Measurements from ENCODE around the gene SINHCAF.

Gene SINHCAF

DNA sequence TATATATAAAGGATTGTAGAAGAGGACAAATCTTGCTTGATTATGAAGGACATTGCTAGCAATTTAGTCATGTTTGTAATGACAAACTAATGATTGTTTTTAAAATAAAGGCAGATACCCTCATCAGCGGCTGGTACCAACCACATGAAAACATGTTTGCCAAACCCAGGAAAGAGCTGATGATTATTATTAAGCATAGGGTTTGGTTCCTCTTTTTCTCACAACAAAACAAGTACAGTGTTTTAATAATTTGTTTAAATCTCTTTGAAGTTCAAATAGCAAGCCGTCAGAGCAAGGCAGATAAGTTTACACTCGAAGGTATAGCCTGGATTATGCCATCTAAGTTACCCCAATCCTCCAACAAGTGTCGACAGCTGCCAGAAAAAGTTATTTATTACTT is 5.3 kb upstream of the SINHCAF start:
- DNase-seq: no peak

DNA sequence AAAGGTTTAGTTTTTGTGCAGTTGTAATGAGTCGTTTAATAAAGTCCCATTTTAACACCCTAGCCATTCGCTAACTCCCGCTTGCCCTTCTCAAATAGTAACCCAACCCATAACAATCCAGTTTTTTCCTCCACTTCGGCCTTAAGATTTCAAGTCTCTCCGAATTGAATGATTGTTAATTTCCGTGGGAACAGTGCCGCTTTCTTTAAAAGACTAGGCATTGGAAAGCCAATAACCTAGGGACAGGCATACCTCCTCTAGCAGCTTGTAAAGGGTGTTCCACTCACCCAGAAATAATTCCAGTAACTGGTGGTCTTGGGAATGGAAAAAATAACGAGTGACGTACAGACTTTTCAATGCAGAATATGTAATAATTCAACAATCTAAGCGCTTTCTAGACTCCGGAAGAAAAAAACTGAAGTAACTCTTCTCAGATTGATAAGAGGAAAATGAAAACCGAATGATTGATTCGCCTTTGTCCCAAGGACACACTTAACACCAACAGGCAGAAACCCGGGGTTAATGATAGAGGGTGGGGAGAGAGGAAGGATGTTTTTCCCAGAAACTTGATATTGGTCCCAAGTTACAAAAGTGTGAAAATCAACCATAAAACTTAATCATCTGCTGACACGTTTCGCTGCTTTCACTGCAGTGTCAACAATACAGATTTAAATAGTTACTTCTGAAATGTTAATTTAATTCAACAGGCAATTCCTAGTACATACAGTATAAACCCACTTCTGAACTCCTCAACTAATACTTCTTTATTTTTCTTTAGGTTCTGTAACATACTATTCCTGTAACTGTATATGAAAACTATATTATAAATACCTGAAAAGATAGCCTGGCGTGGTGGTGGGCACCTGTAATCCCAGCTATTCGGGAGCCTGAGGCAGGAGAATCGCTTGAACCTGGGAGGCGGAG is 1.0 kb upstream of the SINHCAF start:
- DNase-seq: no peak

DNA sequence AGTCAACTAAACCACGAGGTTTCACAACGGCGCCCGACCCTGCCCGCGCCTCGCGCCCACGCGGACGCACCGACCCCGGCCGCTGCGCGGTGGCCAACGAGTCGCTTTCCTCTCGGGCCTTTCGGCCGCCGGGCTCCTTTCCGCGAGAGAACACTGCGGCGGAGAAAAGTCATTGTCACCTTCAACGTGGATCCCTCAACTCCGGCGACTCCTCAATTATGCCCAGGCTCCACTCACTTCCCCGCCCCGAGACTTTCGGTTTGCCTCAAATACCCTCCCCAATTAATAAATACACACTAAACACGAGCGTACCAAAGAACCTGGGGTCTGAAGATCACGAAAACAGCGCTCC is 450 bp downstream of the SINHCAF start:
- no peak for DNase-seq

DNA sequence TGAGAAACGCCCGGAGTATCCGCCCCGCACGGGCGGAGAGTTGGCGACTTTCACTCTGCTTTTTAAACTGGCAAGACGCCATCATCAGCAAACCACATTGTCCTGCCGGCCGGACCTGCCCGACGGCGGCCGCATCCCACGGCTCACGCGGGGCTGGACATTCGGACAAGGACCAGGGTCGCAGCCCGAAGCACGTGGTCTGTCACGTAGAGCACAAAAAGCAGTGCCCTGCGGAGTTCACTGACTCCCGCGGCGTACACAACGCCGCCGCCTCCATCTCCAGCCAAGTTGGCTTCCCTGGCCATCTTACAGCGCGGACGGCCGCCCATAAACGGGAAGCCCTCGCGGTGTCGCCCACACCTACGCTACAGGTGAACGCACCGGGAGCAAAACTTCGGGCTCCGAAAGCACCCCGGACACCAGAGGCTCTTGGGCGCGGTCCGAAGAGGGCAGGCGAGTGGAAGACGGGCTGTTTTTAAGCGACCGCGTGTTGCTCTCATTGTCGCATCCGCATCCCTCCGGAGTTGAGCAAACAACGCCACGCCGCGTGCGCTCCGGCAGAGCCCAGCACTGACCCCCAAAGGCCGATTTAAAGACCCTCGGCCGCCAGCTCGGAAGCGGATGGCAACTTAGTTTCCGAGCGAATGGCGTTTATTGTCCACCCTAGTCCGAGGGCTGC is 966 bp downstream of the SINHCAF start:
- DNase-seq: peak; percentile 31

DNA sequence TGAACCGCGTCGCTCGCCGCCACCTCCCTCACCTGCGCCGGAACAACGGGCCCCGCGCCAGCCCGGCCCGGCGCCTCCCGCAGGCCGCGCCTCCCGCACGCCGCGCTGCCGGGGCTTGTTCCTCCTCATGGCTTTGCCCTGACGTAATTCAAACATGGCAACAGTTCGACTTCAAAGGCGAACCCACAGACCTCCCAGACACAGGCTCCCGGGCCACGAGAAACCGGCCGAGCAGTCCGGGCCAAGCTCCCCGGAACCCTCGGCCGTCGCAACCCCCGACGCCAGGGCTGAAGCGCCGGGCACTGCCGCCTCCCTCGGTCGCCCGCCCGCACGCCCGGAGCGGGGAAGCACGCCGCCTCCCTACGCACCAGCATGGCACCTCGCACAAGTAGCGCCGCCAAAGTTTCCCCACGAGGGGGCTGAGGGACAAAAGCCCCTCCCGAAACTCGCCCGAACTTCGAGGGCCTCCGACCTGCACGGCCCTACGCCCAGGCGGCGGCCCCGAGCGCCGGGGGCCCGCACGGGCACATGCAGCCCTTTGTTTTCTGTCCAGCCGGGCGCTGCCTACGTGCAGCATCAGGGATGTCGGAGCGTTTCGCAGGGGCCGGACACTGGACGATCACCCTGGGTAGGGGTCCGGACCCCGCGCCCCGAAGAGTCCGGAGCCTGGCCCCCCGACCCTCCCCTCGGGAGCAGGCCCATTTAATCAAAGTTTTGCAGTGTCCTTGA is 1.7 kb downstream of the SINHCAF start:
- DNase-seq: no peak

DNA sequence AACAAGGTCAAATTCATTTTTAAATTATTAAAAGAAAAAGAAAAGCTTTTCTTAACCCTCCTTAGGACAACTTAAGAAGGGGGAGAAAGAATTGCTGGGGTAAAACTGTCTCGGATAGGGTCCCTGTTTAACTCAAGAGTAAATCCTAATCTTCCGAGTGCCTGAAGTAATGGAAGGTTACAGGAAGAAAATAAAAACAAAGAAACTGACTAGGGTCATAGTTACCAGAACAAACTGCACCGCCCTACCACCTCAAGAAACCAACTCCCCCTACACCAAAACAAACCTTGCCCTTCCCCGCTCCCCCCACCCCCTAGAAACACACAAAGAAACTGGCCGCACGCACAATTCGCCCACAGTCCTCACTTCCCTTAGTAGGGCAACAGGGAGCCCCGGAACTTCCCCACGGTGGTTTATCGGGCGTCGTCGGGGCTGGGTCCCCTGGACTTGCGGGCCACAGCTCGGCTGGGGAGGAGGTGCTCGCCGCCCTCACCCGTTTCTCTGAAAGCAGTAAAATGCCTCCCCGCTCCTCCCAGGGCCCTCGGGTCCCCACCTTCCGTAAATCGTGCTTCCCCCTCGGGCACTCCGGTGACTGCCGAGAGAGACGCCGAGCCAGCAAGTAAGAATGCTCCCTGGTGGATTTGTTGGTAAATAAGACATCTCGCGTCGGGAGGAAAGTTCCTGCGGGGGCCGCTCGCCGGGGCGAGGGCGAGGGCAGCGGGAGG is 2.4 kb downstream of the SINHCAF start:
- DNase-seq: no peak

DNA sequence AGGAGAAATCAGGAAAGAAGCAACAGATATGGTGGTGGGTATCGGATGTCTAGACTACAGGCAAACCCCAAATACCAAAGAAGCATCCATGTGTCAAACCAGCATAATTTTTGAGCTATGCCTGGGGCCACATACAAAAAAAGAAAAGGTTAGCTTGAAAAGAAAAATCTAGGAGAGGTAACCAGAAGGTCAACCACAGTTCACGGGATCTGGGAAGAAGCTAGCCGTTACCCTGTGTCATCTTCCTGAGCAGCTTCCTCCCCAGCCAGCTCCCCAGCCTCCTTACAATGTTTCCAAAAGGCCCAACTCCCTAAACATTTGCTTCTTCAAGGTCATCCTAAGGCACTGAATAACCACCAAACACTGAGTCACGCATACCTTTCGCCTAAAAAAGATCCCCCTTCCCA is 3.1 kb downstream of the SINHCAF start:
- no peak for DNase-seq

DNA sequence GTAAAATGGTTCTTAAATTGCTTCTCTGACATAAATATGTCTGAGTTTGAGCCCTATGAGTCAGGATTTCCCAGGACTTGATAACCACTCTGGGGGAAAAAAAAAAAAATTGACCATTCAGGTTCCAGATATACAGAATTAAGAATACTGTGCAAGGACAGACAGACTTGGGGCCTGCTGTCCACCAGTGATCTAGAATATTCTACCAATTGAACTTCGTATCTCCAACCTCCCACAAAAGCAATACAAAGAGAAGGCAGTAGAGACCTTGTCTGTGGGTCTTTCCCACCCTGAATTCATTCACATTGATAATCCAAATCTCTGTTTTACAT is 4.1 kb downstream of the SINHCAF start:
- DNase-seq: no peak

DNA sequence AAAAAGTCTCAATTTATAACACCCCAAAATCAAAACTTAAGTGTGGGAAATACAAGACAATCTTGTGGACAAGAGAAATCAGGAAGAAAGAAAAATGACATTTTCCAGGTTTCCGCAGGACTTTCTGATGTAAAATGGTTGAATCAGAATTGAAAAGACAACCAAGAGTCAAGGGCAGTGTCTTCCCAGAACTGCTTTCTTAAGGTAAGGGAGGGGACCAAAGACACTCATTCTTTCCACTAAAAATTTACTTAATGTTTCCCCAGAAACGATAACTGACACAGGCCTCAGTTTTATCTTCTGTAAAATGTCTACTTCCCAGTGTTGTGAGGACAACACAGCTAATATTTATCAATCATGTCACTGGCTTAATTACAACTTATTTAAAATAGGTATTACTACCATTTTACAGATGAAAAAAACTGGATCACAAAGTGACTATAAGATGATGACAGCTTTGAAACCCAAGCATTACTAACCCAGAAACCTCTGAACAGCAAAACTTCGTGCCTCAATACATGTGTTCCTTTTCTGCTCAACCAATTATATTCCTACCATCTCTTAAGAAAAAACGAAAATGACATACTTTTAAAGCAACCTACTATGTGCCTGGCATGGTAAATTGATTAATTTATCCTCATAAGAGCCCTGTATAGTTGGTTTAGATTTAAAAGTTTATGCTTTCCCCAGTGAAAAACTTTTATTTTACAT is 4.6 kb downstream of the SINHCAF start:
- no peak for DNase-seq

DNA sequence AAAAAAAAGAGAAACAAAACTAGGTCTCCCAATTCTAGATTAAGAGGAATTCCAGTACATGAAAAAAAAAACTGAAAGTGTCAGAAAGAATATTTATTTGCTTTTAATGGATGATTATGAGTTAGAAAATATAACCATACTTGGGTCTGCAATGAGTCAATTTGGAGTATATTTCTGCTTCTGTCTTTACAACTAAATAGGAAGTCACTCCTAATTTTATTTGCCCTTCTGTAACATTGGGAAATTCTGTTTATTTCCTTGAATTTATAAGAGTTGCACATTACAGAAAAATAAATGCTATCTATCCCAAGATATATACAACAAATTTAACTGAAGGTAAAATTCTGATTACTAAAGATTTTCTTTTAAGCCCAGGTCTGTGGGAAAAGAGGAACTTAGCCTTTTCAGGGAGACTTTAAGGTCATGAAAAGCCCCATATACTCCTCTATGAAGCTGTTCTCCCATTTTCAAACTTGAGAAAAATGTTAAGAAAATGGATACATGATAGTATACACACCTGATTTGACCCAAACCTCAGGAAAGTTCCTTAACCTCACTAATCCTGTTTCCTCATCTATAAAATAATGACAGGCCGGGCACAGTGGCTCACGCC is 7.2 kb downstream of the SINHCAF start:
- no peak for DNase-seq

DNA sequence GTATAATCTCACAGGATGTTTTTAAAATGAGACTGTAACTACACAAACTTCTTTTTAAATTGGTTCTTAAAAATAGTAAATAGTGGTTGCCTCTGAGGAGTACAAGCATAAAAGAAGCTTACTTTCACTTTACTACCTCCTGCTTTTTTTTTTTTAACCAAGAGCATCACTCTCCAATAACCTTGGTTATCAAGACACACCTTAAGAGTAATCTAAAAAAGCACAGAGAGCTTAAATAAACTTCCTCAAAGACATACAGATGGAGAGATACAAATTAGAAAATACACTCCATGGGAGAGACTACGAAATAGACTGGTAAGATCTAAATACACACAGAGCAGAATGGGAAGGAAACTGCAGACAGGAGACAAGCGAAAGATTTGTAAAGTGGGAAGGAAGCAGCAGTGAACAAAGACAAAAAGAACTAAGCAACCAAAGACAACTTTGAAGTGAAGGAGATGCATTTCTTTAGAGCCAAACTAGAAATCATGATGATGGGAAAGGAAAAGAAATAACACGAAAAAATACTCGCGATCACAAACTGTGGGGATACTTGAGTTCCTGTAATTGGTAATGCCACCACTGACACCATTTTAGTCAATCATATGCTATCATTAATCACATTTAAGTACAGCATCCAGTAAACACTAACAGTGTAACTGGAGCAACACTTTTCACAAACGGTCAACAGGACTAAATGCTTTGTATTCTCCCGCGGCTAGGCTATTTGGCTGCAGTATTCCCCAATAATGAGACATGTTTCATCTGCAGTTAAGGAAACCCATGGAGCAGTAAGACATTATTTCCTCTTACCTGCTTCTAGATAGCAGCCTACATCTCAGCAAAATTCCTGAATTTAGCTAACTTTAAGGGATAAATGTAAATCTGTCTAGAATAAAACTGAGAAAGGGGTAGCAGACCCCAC is 8.2 kb downstream of the SINHCAF start:
- DNase-seq: no peak

DNA sequence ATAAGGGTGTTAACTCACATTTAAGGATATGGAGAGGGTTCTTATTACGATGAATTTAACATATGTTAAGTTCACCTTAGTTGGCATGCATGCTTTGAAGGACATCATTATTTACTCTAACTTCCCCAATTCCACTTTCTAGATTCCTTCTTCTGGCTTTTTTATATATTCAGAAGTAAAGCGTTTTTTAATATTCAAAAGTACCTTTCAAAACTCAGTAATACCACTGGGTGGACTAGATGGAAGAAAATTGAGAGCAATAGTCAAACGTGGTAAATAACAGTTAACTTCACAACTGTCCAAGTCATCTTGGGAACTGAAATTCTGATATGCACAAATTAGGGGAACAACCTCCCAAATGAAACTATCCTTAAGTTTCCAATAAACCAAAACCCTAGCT is 9.1 kb downstream of the SINHCAF start:
- DNase-seq: no peak

DNA sequence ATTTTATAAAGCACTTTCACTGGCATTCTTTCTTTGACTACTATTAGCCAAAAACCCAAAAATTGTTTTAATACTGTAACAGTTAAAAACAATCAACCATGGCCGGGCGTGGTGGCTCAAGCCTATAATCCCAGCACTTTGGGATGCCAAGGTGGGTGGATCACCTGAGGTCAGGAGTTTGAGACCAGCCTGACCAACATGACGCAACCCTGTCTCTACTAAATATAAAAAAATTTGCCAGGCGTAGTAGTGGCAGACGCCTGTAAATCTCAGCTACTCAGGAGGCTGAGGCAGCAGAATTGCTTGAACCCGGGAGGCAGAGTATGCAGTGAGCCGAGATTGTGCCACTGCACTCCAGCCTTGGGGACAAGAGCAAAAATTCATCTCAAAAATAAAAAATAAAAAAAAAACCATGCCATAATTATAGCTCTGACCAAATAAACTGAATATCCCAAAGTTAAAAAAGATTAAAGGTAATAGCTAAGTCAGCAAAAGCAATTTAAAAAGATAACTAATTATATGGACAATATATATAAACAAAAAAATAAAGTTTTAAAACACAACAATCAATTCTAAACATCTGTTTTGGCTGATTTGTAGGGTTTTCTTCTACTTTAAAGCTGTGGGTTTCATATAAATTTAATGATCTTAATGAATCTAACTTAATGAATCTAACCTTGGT is 10.0 kb downstream of the SINHCAF start:
- DNase-seq: no peak

DNA sequence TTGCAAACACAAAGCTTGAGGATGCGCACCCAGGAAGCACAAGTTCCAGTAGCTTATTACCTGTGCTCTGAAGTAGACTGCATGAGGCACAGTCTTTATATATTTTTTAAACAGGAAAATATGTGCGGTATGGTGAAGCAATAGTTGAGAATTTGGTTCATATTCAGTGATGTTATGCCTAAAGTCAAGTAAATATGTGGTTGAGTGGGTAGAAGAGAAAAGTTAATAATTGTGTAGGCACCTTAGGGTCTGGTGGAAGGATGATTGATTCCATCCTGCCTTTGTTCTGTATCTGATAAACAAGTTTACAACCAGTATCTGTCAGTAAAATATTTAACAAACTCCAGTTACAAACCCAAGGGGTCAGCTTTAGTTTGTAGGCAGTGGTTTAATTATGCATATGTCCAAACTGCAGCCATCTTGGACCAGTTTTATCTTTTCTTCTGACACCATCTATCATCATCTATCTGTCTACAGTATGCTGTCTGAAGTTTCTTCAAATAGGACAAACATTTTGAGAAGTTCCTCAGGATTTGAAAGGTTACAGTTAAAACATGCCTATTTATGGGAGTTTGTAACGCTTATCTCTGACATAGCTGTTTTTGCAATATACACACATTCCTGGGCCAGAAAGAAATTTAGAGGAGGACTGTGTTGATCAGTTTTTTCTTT is 10.8 kb downstream of the SINHCAF start:
- DNase-seq: no peak

DNA sequence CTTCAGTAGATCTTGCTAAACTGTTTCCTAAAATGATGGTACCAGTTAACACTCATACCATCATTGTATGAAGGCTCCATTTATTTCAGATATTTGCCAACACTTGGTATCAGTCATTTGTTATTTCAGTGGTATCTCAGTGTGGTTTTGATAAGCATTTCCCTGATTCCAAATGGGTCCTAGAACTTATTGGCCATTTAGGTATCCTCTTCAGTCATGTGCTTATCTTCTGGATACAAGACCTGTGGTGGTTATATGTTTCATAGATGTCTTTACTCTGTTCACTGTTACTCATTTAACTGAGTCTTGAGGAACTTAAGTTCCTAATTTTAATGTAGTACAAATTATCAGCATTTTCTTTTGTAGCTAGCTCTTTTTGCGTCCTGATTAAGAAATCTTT is 13.5 kb downstream of the SINHCAF start:
- DNase-seq: no peak

DNA sequence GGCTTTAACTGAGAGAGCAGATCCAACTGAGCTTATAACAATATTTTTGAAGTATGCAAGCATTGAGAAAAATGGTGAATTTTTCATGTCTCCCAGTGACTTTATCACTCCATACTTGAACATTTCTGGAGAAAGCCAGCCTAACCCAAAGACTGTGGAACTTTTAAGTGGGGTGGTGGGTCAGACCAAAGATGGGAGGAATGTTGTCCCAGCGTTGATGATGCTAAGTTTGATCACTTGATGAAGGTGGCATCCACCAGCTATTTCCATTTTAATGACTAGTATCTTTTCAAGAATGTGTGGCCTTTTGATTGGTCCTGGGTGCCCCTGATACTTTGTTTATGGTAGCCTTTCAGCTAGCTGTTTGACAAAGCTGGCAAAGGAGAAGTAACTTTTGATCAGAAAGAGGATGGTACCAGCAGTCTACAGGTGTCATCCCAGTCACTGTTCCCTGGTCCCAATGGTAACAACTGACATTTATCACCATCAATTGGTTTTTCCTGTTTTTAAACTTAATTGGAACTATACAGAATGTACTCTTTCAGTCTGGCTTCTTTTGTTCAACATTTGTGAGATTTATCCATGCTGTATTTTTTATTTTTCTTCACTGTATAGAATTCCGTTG is 14.2 kb downstream of the SINHCAF start:
- no peak for DNase-seq

DNA sequence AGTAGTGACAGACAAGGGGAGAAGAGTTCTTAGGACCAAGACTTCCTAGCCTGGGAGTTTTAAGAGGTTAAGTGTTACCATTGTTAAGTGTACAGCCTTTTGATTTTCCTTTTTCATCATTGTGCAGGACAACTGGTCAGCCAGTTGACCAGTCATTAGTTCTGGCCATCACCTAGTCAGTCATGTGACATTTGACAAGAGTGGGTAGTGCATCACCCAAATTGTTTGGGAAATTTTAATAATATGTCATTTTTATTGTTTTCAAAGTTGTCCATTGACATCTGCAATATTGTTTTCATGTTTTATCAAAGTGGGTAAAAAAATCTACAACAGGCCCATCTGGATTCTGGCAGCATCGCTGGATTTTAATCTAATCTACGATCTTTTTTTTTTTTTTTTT is 15.5 kb downstream of the SINHCAF start:
- DNase-seq: no peak

DNA sequence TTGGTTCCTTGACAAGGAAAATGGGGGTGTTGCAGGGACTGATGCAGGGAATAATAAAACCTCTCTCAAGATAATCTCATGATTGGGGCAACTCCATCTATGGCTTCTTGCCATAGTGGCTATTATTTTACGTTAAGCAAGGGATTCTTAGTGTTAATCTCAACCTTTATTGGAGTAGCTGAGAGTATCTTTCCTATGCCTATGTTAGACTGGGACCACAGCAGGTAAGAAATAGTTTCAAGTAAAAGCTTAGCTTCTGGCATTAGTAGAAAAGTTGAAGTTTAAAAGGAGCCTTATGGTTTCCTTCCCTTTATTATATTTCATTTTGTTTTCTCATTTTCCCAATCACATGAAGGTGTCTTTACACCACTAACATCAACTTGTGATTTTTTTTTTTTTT is 16.7 kb downstream of the SINHCAF start:
- DNase-seq: no peak

DNA sequence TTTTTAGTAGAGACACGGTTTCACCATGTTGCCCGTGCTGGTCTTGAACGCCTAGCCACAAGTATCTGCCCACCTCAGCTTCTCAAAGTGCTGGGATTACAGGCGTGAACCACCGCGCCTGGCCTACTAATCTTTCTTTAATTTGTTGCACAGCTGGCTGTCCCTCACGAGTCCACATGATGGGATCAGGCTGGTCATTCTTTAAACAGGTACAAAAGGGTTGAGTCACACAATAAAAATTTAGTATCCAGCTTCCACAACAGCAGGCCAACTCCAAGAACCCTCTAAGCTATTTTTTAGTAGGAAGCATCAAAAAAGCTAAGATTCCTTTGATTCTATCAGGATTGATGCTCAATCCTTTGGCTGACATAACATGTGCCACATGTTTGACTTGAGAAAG is 17.8 kb downstream of the SINHCAF start:
- no peak for DNase-seq
